SK-N-SH treated with all-trans-retinoic acid at 6 μM for 48 hours (cell line): ENCODE results near the gene ENO4.

ENCODE experiments used
- ESRRG ChIP-seq: fragments of 250-450 bp; sonication (Bioruptor Pico); IDR thresholded peaks from 2 replicates; pipeline ENCODE4 v1.6.1; 2021; ENCODE audit warnings: mild to moderate bottlenecking
- OSR1 ChIP-seq: fragments of 250-450 bp; sonication (Bioruptor Pico); IDR thresholded peaks from 2 replicates; pipeline ENCODE4 v1.8.0; 2022; ENCODE audit warnings: moderate library complexity, mild to moderate bottlenecking, inconsistent platforms
- ZFP3 ChIP-seq: fragments of 250-450 bp; sonication (Bioruptor Pico); IDR thresholded peaks from 2 replicates; pipeline ENCODE4 v1.5.0; 2020; ENCODE audit warnings: mild to moderate bottlenecking, moderate library complexity
- TF ChIP-seq, protein P1 (sequence below): fragments of 250-450 bp; sonication (Bioruptor Pico); IDR thresholded peaks from 2 replicates; pipeline ENCODE4 v1.8.0; 2021; ENCODE audit warnings: low read depth, mild to moderate bottlenecking, moderate library complexity, borderline replicate concordance

GRCh38 chr10:116861796-116862195 lies 12.5 kb downstream of the ENO4 start:
- TF ChIP-seq, protein P1, sequence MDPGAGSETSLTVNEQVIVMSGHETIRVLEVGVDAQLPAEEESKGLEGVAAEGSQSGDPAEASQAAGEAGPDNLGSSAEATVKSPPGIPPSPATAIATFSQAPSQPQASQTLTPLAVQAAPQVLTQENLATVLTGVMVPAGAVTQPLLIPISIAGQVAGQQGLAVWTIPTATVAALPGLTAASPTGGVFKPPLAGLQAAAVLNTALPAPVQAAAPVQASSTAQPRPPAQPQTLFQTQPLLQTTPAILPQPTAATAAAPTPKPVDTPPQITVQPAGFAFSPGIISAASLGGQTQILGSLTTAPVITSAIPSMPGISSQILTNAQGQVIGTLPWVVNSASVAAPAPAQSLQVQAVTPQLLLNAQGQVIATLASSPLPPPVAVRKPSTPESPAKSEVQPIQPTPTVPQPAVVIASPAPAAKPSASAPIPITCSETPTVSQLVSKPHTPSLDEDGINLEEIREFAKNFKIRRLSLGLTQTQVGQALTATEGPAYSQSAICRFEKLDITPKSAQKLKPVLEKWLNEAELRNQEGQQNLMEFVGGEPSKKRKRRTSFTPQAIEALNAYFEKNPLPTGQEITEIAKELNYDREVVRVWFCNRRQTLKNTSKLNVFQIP = no peak
- TF ChIP-seq ZFP3 (CRISPR knock-in tag) (no peak), ESRRG (CRISPR knock-in tag) (no peak), OSR1 (CRISPR knock-in tag) (no peak)
